Right cardiac atrium (tissue), 5 donors: ENCODE data around the gene YPEL4. TPM values are rescaled to one million over a fixed set of nuclear protein-coding genes. Genes with fewer than 3 reads are reported as not detected.

ENCODE experiments used
- ATAC-seq, 2 donors: fragments of 200-7000 bp; cut with Tn5 transposase; one replicate each; pipeline versions ENCODE4 v1.8.0 to v1.9.1; 2020; ENCODE audit warnings: moderate library complexity in 2 of 2, mild to moderate bottlenecking in 1 of 2
- DNase-seq, 3 donors: peaks; one replicate each; pipeline ENCODE4 v3.0.0-alpha.2; 2020
- H3K27ac ChIP-seq: one replicate; pipeline ENCODE4 v1.5.1; 2013; ENCODE audit warnings: mild to moderate bottlenecking, low read length, control low read depth, moderate library complexity
- H3K27me3 ChIP-seq: one replicate; pipeline ENCODE4 v1.6.1; 2013; ENCODE audit not compliant: control insufficient read depth, insufficient read depth
- H3K4me1 ChIP-seq: one replicate; pipeline ENCODE4 v1.6.1; 2013; ENCODE audit warnings: low read length; ENCODE audit not compliant: control insufficient read depth, insufficient read depth
- H3K4me3 ChIP-seq: one replicate; pipeline ENCODE4 v1.5.1; 2013; ENCODE audit warnings: low read length, control low read depth
- H3K9me3 ChIP-seq: one replicate; pipeline ENCODE4 v1.6.1; 2013; ENCODE audit warnings: low read length; ENCODE audit not compliant: control insufficient read depth
- WGBS: extraction: QIAGEN DNeasy Blood & Tissue Kit; methylation state at CpG from one replicate; pipeline ENCODE4 v1.1.7; 2013; 5-methylcytosine and 5-hydroxymethylcytosine counted together
- intact Hi-C, 4 donors: fragments of 100-400 bp; cut with DNase I; formaldehyde crosslinking; loops; one replicate each; pipeline versions ENCODE4 v1.11.0 to v1.14.0; 2022 to 2023
- microRNA-seq, 2 donors: library from miRNA; unstranded; fragments of <30 nt; microRNA quantifications; one replicate each; pipeline ENCODE4 v1.2.0, GENCODE V29; 2020 to 2021
- polyA plus RNA-seq: library from polyadenylated mRNA; stranded (reverse); fragments of 200-250 nt; gene quantifications from one replicate; pipeline ENCODE4 v1.2.3, GENCODE V29; 2013
- total RNA-seq, 4 donors: library from RNA; stranded (reverse); fragmentation: NEBNext Ultra II Directional; extraction: Animal tissue kit (Norgen Biotek cat#: 25700); gene quantifications; one replicate each; pipeline ENCODE4 v1.2.1, GENCODE V29; 2021
- donor health status: healthy with polysubstance abuse.
- donor health status: DM: no; HTN: yes; CAD: no.
- donor health status: DM: no; HTN: no; CAD: no.
- donor health status: DM: no; HTN: yes; CAD: no; lungs with severe emphysema.
- donor health status: DM: yes; HTN: yes; CAD: no.

The YPEL4 gene
- total and polyA plus RNA-seq, 5 donors, result 0.33 to 1.5 (median 0.65) TPM

- H3K27ac ChIP-seq, result no peak overlapping the region
- DNase-seq, result no peak
Observed at GRCh38 chr11:57604296-57605027, 45.2 kb downstream of the YPEL4 start.

GRCh38 chr11:57601297-57601696 is 48.4 kb downstream of the YPEL4 start:
- H3K9me3 ChIP-seq, result no peaks in the 10 kb centered on the region
- no peaks in the 10 kb centered on the region for H3K27me3 ChIP-seq
- H3K27ac ChIP-seq, result no peak overlapping the region
- DNase-seq, result no peak
- ATAC-seq, result no peak
- no peaks in the 10 kb centered on the region for H3K4me1 ChIP-seq
- intact Hi-C loops, result no loop called here
- no peak overlapping the region for H3K4me3 ChIP-seq
- 92% methylated on average over 3 of the region's 3 CpGs for WGBS

More at GRCh38 chr11:57604296-57605027, 45.2 kb downstream of the YPEL4 start:
- WGBS, result 46% methylated on average over 8 of the region's 8 CpGs
- Histone ChIP-seq H3K4me1 (no peaks in the 10 kb centered on the region), H3K9me3 (no peaks in the 10 kb centered on the region), H3K27me3 (no peaks in the 10 kb centered on the region), H3K4me3 (no peak overlapping the region)
- no peak for ATAC-seq
- intact Hi-C loops, result no loop called here

- Histone ChIP-seq H3K4me3 (no peak overlapping the region), H3K27me3 (no peaks in the 10 kb centered on the region), H3K27ac (no peak overlapping the region), H3K9me3 (no peaks in the 10 kb centered on the region), H3K4me1 (no peaks in the 10 kb centered on the region)
- ATAC-seq (no peak), DNase-seq (no peak)
- intact Hi-C loops, result no loop called here
- 37% methylated on average over 2 of the region's 2 CpGs for WGBS
Observed at GRCh38 chr11:57599381-57599780, 50.3 kb downstream of the YPEL4 start.

GRCh38 chr11:57598831-57599155 is 50.9 kb downstream of the YPEL4 start:
- H3K4me1 ChIP-seq, result no peaks in the 10 kb centered on the region
- intact Hi-C loops, result no loop called here
- DNase-seq (no peak), ATAC-seq (peak in 1 of 2 donors; percentile 1)
- peak overlapping the region; percentile 80 for H3K4me3 ChIP-seq
- 44% methylated on average over 5 of the region's 5 CpGs for WGBS
- H3K9me3 ChIP-seq, result no peaks in the 10 kb centered on the region
- peak overlapping the region; percentile 76 for H3K27ac ChIP-seq
- H3K27me3 ChIP-seq, result no peaks in the 10 kb centered on the region

- Histone ChIP-seq H3K27ac (peak overlapping the region; percentile 76), H3K9me3 (no peaks in the 10 kb centered on the region), H3K27me3 (no peaks in the 10 kb centered on the region), H3K4me1 (no peaks in the 10 kb centered on the region), H3K4me3 (peak overlapping the region; percentile 80)
- ATAC-seq (peak; percentile 97), DNase-seq (peak; percentile 86 to 95 (median 95))
- 3% methylated on average over 33 of the region's 33 CpGs for WGBS
- intact Hi-C loops, result no loop called here
Observed at GRCh38 chr11:57597916-57598830, 51.5 kb downstream of the YPEL4 start.

- 14% methylated on average over 10 of the region's 10 CpGs for WGBS
- Histone ChIP-seq H3K27me3 (no peaks in the 10 kb centered on the region), H3K4me3 (peak within 1 kb of the TSS; percentile 80), H3K9me3 (no peaks in the 10 kb centered on the region), H3K27ac (peak within 1 kb of the TSS; percentile 91), H3K4me1 (no peaks in the 10 kb centered on the region)
- intact Hi-C loops, result no loop called here
- DNase-seq (peak; percentile 70 to 92 (median 89)), ATAC-seq (peak; percentile 89 to 90)
Observed at GRCh38 chr11:57597461-57597915, 52.2 kb downstream of the YPEL4 start, which contains the start of gene SERPING1. SERPING1 (plus strand) TSS chr11:57597685; CDS start chr11:57598271, 586 bp downstream.

- Histone ChIP-seq H3K4me1 (no peaks in the 10 kb centered on the region), H3K9me3 (no peaks in the 10 kb centered on the region), H3K4me3 (no peak overlapping the region), H3K27ac (peak overlapping the region; percentile 36), H3K27me3 (no peaks in the 10 kb centered on the region)
- WGBS, result 75% methylated on average over 5 of the region's 5 CpGs
- intact Hi-C loops, result no loop called here
- DNase-seq (no peak), ATAC-seq (no peak)
Observed at GRCh38 chr11:57596266-57596885, 53.3 kb downstream of the YPEL4 start.

Small RNAs within 50 kb of the gene (microRNA-seq; reads per million reads assigned to microRNA genes)
- gene MIR130A, result 7,932 to 8,759 reads per million in 2 donors

Other genes with a start within 250 kb of the YPEL4 start
- 10 to 100 TPM; 24.1 to 37.0 (median 30.7) TPM for gene SLC43A3, start 222.8 kb downstream of the YPEL4 start, total RNA-seq
- gene SLC43A3, start 222.8 kb downstream of the YPEL4 start, polyA plus RNA-seq, result 20.7 TPM
- gene RTN4RL2, start 189.4 kb downstream of the YPEL4 start, total RNA-seq, result 1 to 10 TPM in 1 of 4 donors, under 1 TPM in 3; 0.65 to 1.4 (median 0.79) TPM
- gene RTN4RL2, start 189.4 kb downstream of the YPEL4 start, polyA plus RNA-seq, result 0.97 TPM
- 1 to 10 TPM; 3.4 to 10.0 (median 8.8) TPM for gene SLC43A1, start 134.2 kb downstream of the YPEL4 start, total RNA-seq
- 8.4 TPM for gene SLC43A1, start 134.2 kb downstream of the YPEL4 start, polyA plus RNA-seq
- 10 to 100 TPM; 40.6 to 68.8 (median 50.2) TPM for gene TIMM10, start 119.2 kb downstream of the YPEL4 start, total RNA-seq
- gene TIMM10, start 119.2 kb downstream of the YPEL4 start, polyA plus RNA-seq, result 59.2 TPM
- not detected for gene SMTNL1, start 112.3 kb downstream of the YPEL4 start, total RNA-seq
- not detected for gene SMTNL1, start 112.3 kb downstream of the YPEL4 start, polyA plus RNA-seq
- gene UBE2L6, start 82.2 kb downstream of the YPEL4 start, total RNA-seq, result 10 to 100 TPM; 22.6 to 28.8 (median 24.6) TPM
- gene UBE2L6, start 82.2 kb downstream of the YPEL4 start, polyA plus RNA-seq, result 19.8 TPM
- 100 to 1,000 TPM; 181 to 294 (median 203) TPM for gene SERPING1, start 52.2 kb downstream of the YPEL4 start, total RNA-seq
- 268 TPM for gene SERPING1, start 52.2 kb downstream of the YPEL4 start, polyA plus RNA-seq
- 1 to 10 TPM; 6.3 to 8.2 (median 7.2) TPM for gene CLP1, start 7.8 kb upstream of the YPEL4 start, total RNA-seq
- gene CLP1, start 7.8 kb upstream of the YPEL4 start, polyA plus RNA-seq, result 4.6 TPM
- gene ZDHHC5, start 18.2 kb upstream of the YPEL4 start, total RNA-seq, result 10 to 100 TPM; 38.9 to 60.4 (median 54.3) TPM
- 27.0 TPM for gene ZDHHC5, start 18.2 kb upstream of the YPEL4 start, polyA plus RNA-seq
- 10 to 100 TPM in 2 of 4 donors, 1 to 10 TPM in 2; 8.4 to 10.5 (median 9.5) TPM for gene MED19, start 62.3 kb upstream of the YPEL4 start, total RNA-seq
- 9.8 TPM for gene MED19, start 62.3 kb upstream of the YPEL4 start, polyA plus RNA-seq
- gene TMX2, start 62.7 kb upstream of the YPEL4 start, total RNA-seq, result 10 to 100 TPM; 57.4 to 78.1 (median 70.8) TPM
- 73.2 TPM for gene TMX2, start 62.7 kb upstream of the YPEL4 start, polyA plus RNA-seq
- gene SELENOH, start 91.6 kb upstream of the YPEL4 start, total RNA-seq, result 100 to 1,000 TPM in 2 of 4 donors, 10 to 100 TPM in 2; 91.3 to 110 (median 99.1) TPM
- 163 TPM for gene SELENOH, start 91.6 kb upstream of the YPEL4 start, polyA plus RNA-seq
- gene BTBD18, start 101.9 kb upstream of the YPEL4 start, total RNA-seq, result not detected
- 0.02 TPM for gene BTBD18, start 101.9 kb upstream of the YPEL4 start, polyA plus RNA-seq
- gene CTNND1, start 111.9 kb upstream of the YPEL4 start, total RNA-seq, result 10 to 100 TPM; 66.6 to 98.6 (median 77.5) TPM
- gene CTNND1, start 111.9 kb upstream of the YPEL4 start, polyA plus RNA-seq, result 32.2 TPM